Uterus (tissue), 4 donors: ENCODE data around the gene MAGI3. TPM values are rescaled to one million over a fixed set of nuclear protein-coding genes. Genes with fewer than 3 reads are reported as not detected.

Source experiments
- DNase-seq, 2 donors: peaks; one replicate each; pipeline ENCODE4 v3.0.0-alpha.2; 2019 to 2020
- H3K27ac ChIP-seq, 2 donors: fragments of 200-600 bp; sonication (generic); 1 replicate in 1 of 2; 2 replicates in 1 of 2; pipeline ENCODE4 v1.5.1; 2016 to 2018
- H3K27me3 ChIP-seq, 2 donors: fragments of 200-600 bp; sonication (generic); one replicate each; pipeline ENCODE4 v1.5.1; 2018 to 2019; ENCODE audit warnings: control low read depth in 1 of 2
- H3K36me3 ChIP-seq, 2 donors: fragments of 200-600 bp; sonication (generic); one replicate each; pipeline ENCODE4 v1.5.1; 2019; ENCODE audit warnings: control low read depth in 1 of 2
- H3K4me1 ChIP-seq, 2 donors: fragments of 200-600 bp; sonication (generic); one replicate each; pipeline ENCODE4 v1.5.1; 2018 to 2019; ENCODE audit warnings: control low read depth in 1 of 2
- H3K4me3 ChIP-seq, 2 donors: fragments of 200-600 bp; sonication (generic); 1 replicate in 1 of 2; 2 replicates in 1 of 2; pipeline ENCODE4 v1.5.1; 2018 to 2019; ENCODE audit warnings: mild to moderate bottlenecking in 1 of 2
- H3K9me3 ChIP-seq, 2 donors: fragments of 200-600 bp; sonication (generic); one replicate each; pipeline ENCODE4 v1.5.1; 2019; ENCODE audit warnings: control low read depth in 1 of 2
- POLR2A ChIP-seq, 2 donors: fragments of 450-650 bp; IDR thresholded peaks; one replicate each; pipeline ENCODE4 v1.6.1; 2016; ENCODE audit warnings: antibody characterized with exemption in 2 of 2, mild to moderate bottlenecking in 1 of 2, moderate library complexity in 1 of 2
- intact Hi-C: fragments of 100-400 bp; cut with DNase I; formaldehyde crosslinking; loops from one replicate; pipeline ENCODE4 v1.15.1; 2023; ENCODE audit warnings: low total_unique reads
- total RNA-seq, 4 donors: library from RNA; depleted of rRNA in 3 of 4; stranded (reverse); fragments of >200 nt in 3 of 4; gene quantifications; one replicate each; pipeline versions ENCODE4 v1.1.0 to v1.2.4, GENCODE V29; 2014 to 2023
- TF ChIP-seq, protein P1 (sequence below), 4 experiments: fragments of 200-600 bp in 2 of 4; fragments of 450-650 bp in 2 of 4; sonication (generic) in 2 of 4; IDR thresholded peaks; one replicate each; pipeline ENCODE4 v1.5.1; 2016 to 2019; ENCODE audit warnings: antibody characterized with exemption in 4 of 4, mild to moderate bottlenecking in 2 of 4, moderate library complexity in 1 of 4
- donor health status: DM: yes; HTN: yes; CAD: no.

MAGI3 gene
- total RNA-seq, 4 donors from 2014 or later, result 12.4 to 37.5 (median 26.4) TPM

DNA sequence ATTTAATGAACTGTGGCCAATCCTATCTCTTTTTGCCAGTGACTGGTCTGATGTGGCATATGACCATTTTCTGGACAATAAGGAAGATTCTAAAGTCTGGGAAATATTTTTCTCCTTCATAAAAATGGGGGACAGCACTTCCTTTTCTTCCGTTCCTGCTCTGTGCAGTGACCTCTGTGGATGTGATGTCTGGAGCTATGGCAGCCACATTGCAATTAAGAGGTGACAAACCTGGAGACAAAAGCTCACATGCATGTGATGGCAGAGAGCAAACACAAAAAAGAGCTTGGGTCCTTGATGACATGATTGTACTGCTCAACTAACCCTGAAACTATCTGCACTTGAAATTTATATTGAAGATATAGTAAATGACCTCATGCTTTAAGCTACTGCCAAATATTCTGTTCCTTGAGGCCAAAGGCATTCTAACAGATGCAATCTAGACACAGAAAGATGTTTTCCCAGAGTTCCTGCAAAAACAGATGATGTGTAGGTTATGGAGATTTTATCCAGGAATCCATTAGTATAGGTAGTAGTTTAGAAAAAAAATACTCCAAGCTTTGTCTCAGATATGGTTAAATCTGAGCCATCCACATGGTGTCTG, 2.2 kb upstream of the MAGI3 start:
- Histone ChIP-seq H3K9me3 (no peaks in the 10 kb centered on the region), H3K4me3 (no peak overlapping the region), H3K4me1 (peaks cover 0 to 7% of the 10 kb centered on the region in 2 donors), H3K27ac (no peak overlapping the region), H3K36me3 (no peaks in the 10 kb centered on the region), H3K27me3 (no peaks in the 10 kb centered on the region)
- intact Hi-C loops, result no loop called here
- no peak for DNase-seq
- TF ChIP-seq, protein P1, sequence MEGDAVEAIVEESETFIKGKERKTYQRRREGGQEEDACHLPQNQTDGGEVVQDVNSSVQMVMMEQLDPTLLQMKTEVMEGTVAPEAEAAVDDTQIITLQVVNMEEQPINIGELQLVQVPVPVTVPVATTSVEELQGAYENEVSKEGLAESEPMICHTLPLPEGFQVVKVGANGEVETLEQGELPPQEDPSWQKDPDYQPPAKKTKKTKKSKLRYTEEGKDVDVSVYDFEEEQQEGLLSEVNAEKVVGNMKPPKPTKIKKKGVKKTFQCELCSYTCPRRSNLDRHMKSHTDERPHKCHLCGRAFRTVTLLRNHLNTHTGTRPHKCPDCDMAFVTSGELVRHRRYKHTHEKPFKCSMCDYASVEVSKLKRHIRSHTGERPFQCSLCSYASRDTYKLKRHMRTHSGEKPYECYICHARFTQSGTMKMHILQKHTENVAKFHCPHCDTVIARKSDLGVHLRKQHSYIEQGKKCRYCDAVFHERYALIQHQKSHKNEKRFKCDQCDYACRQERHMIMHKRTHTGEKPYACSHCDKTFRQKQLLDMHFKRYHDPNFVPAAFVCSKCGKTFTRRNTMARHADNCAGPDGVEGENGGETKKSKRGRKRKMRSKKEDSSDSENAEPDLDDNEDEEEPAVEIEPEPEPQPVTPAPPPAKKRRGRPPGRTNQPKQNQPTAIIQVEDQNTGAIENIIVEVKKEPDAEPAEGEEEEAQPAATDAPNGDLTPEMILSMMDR (IDR thresholded peaks at IDR 0.05), result no peak
- TF ChIP-seq POLR2A (IDR thresholded peaks at IDR 0.05), result no peak

GRCh38 chr1:113388621-113389358, 1.5 kb upstream of the MAGI3 start:
- DNase-seq, result no peak
- intact Hi-C loops, result no loop called here
- Histone ChIP-seq H3K4me1 (peaks cover 0 to 7% of the 10 kb centered on the region in 2 donors), H3K27ac (peak overlapping the region; percentile 40 to 93), H3K27me3 (no peaks in the 10 kb centered on the region), H3K9me3 (no peaks in the 10 kb centered on the region), H3K4me3 (peak overlapping the region; percentile 89 to 100), H3K36me3 (no peaks in the 10 kb centered on the region)
- TF ChIP-seq POLR2A (IDR thresholded peaks at IDR 0.05), result no peak
- TF ChIP-seq, protein P1 (IDR thresholded peaks at IDR 0.05), result no peak

DNA sequence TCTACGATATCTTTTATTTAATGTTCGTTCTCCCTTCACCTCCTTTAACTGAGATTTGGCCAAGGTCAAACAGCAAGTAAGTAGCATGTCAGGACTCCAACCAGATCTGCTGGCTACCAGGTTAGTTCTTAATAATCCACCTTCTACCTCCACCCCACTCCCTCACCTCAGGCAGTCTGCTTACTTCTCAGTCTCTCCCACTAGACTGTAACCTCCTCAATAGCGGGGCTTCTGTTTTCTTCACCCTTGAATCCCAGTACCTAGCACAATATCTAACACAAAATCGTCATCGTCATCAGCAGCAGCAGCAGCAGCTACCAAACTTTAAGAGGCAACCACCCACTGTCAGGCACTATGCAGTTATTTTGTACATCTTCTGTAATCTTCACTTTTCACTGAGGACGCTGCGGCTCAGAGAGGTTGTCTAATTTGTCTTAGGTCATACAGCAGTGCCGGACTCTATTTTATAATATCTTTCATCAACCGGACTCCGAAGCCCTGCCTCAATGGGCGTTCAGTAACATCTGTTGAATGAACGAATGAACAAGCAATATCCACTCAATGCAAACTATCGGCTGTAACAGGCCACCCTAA, 859 bp upstream of the MAGI3 start:
- no peak for DNase-seq
- Histone ChIP-seq H3K27me3 (no peaks in the 10 kb centered on the region), H3K36me3 (no peaks in the 10 kb centered on the region), H3K27ac (peak overlapping the region; percentile 40 to 93), H3K9me3 (no peaks in the 10 kb centered on the region), H3K4me3 (peak overlapping the region; percentile 89 to 100), H3K4me1 (peaks cover 0 to 7% of the 10 kb centered on the region in 2 donors)
- intact Hi-C loops, result no loop called here
- TF ChIP-seq, protein P1 (IDR thresholded peaks at IDR 0.05), result no peak
- no peak for TF ChIP-seq POLR2A (IDR thresholded peaks at IDR 0.05)

DNA sequence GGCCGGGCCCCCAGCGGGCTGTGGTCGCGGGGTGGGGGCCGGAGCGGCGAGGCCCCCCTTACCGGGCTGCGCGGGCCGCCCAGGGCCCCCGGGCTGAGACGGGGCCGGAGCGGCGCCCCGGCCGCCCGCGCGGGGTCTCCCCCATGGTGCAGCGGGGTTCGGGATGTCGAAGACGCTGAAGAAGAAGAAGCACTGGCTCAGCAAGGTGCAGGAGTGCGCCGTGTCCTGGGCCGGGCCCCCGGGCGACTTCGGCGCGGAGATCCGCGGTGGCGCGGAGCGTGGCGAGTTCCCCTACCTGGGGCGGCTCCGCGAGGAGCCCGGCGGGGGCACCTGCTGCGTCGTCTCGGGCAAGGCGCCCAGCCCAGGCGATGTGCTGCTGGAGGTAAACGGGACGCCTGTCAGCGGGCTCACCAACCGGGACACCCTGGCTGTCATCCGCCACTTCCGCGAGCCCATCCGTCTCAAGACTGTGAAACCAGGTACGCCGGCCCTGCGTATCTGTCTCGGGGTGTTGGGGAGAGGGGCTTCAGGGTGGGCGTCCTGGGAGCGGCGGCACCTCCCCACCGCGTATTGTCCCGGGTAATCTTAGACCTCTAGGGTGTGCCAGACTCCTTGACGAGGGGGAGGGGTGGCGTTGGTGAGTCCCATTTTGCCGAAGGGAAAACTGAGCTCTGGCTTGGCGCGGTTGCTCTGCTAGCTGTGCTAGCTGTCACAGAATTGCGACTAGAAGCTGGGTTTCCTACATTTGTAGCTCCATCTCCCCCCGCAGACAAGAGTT, 745 bp downstream of the MAGI3 start:
- H3K9me3 ChIP-seq, result no peaks in the 10 kb centered on the region
- no peak for TF ChIP-seq POLR2A (IDR thresholded peaks at IDR 0.05)
- peak overlapping the region; percentile 86 to 93 for H3K27ac ChIP-seq
- no peaks in the 10 kb centered on the region for H3K27me3 ChIP-seq
- H3K4me1 ChIP-seq, result peaks cover 0 to 7% of the 10 kb centered on the region in 2 donors
- intact Hi-C loops, result no loop called here
- H3K4me3 ChIP-seq, result peak overlapping the region; percentile 89 to 100
- DNase-seq, result peak; percentile 43
- no peaks in the 10 kb centered on the region for H3K36me3 ChIP-seq

DNA sequence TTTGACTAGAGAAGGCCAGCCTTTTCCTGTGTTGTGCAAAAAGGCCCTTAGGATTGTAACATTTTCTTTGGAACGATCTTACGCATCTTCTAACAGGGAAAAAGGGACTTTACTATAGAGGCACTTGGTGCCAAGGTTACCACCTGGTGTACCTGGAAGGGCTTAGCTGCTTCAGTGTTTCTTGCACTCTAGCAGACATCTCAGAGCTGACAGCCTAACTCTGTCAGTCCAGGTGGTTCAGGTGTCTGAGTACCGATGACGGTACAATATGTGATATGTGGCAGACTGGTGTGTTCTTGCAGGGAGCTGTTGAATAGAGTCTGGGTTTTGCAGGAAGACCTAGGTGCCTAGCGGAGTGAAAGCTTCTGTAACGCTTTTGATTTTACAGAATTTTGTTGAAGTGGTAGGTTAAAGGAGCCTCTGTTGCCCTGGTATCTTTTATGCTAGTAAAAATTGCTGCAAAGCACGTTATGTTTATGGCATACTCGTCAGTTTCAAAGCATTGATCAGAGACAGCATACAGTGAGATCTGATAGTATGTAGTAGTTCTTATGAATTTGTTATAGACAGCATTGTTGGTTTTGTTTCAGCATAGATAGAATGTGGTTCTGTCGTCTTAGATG, 1.4 kb downstream of the MAGI3 start:
- Histone ChIP-seq H3K27me3 (no peaks in the 10 kb centered on the region), H3K4me1 (peaks cover 0 to 7% of the 10 kb centered on the region in 2 donors), H3K27ac (peak overlapping the region; percentile 86 to 93), H3K9me3 (no peaks in the 10 kb centered on the region), H3K36me3 (no peaks in the 10 kb centered on the region), H3K4me3 (peak overlapping the region; percentile 89 to 100)
- TF ChIP-seq, protein P1 (IDR thresholded peaks at IDR 0.05), result no peak
- no peak for TF ChIP-seq POLR2A (IDR thresholded peaks at IDR 0.05)
- DNase-seq, result no peak
- intact Hi-C loops, result no loop called here
